OCI-LY7 (cell line): Measurements from ENCODE around the gene MYL2. TPM values are rescaled to one million over a fixed set of nuclear protein-coding genes. Genes with fewer than 3 reads are reported as not detected.

Experiments used
- BruUV-seq: library from RNA; stranded (reverse); fragments of 400-500 nt; replicated peaks from 2 replicates; lab custom pipeline; 2021; lab: Mats Ljungman, UMichigan
- CTCF ChIA-PET: fragments of 300-600 bp; sonication (Branson Sonifier 250); formaldehyde crosslinking; loops from one replicate; lab custom pipeline; 2022; ENCODE audit warnings: antibody characterized with exemption; ENCODE audit not compliant: unreplicated experiment; lab: Charles Lee
- POLR2A ChIA-PET: fragments of 300-600 bp; sonication (Branson Sonifier 250); formaldehyde crosslinking; loops from one replicate; lab custom pipeline; 2022; ENCODE audit warnings: antibody characterized with exemption; lab: Charles Lee
- DNase-seq: peaks from one replicate; pipeline ENCODE4 v3.0.0-alpha.2; 2015; ENCODE audit warnings: low spot score
- H2AFZ ChIP-seq: fragments of 200-600 bp; sonication (generic), shearing (Covaris generic); 2 replicates; pipeline ENCODE4 v1.6.1; 2014; ENCODE audit warnings: mild to moderate bottlenecking, antibody characterized with exemption, low read length, moderate library complexity
- H3K27ac ChIP-seq: fragments of 200-600 bp; sonication (generic); 2 replicates; pipeline ENCODE4 v1.5.1; 2014; ENCODE audit warnings: mixed run types, low read depth, mild to moderate bottlenecking, moderate library complexity, low read length, inconsistent platforms; ENCODE audit not compliant: poor library complexity, severe bottlenecking
- H3K36me3 ChIP-seq: fragments of 200-600 bp; sonication (generic); 2 replicates; pipeline ENCODE4 v1.6.1; 2014; ENCODE audit warnings: mild to moderate bottlenecking, antibody characterized with exemption, low read length, moderate library complexity, mixed read lengths; ENCODE audit not compliant: insufficient read depth
- H3K4me1 ChIP-seq: fragments of 200-600 bp; sonication (generic); 2 replicates; pipeline ENCODE4 v1.5.1; 2014; ENCODE audit warnings: mild to moderate bottlenecking, low read length; ENCODE audit not compliant: insufficient read depth, poor library complexity, severe bottlenecking
- H3K4me2 ChIP-seq: fragments of 200-600 bp; sonication (generic); 2 replicates; pipeline ENCODE4 v1.6.1; 2014; ENCODE audit warnings: mild to moderate bottlenecking, low read length
- H3K4me3 ChIP-seq: fragments of 200-600 bp; sonication (generic); 2 replicates; pipeline ENCODE4 v1.5.1; 2014; ENCODE audit warnings: mild to moderate bottlenecking, low read depth, low read length; ENCODE audit not compliant: poor library complexity, severe bottlenecking
- H3K79me2 ChIP-seq: fragments of 200-600 bp; sonication (generic); 2 replicates; pipeline ENCODE4 v1.6.1; 2016; ENCODE audit warnings: low read depth, mild to moderate bottlenecking, low read length, moderate library complexity, mixed read lengths; ENCODE audit not compliant: insufficient read depth
- H3K9me2 ChIP-seq: fragments of 200-600 bp; sonication (generic); 2 replicates; pipeline ENCODE4 v1.6.1; 2016; ENCODE audit warnings: mild to moderate bottlenecking, low read length, mixed read lengths; ENCODE audit not compliant: insufficient read depth
- H3K9me3 ChIP-seq: fragments of 200-600 bp; sonication (generic); 2 replicates; pipeline ENCODE4 v1.6.1; 2014; ENCODE audit warnings: mild to moderate bottlenecking, mixed run types, low read length, mixed read lengths
- H4K20me1 ChIP-seq: fragments of 200-600 bp; sonication (generic); 2 replicates; pipeline ENCODE4 v1.6.1; 2014; ENCODE audit warnings: mild to moderate bottlenecking, antibody characterized with exemption, low read length, moderate library complexity, mixed read lengths; ENCODE audit not compliant: insufficient read depth
- EZH2phosphoT487 ChIP-seq: fragments of 200-600 bp; sonication (generic); IDR thresholded peaks from 2 replicates; pipeline ENCODE4 v1.6.1; 2018; ENCODE audit warnings: low read depth, borderline replicate concordance, mild to moderate bottlenecking, mixed run types, antibody characterized with exemption, low read length, moderate library complexity, mixed read lengths
- intact Hi-C: fragments of 100-400 bp; cut with micrococcal nuclease; formaldehyde crosslinking; loops from one replicate; pipeline ENCODE4 v1.10.0; 2022; ENCODE audit not compliant: unreplicated experiment
- total RNA-seq, 2 experiments: library from RNA; depleted of rRNA in 1 of 2; stranded (reverse); fragments of >200 nt in 1 of 2; shearing (Covaris generic) in 1 of 2; gene quantifications; 2 replicates each; pipeline ENCODE4 v1.2.3, GENCODE V29; 2014 to 2022
- TF ChIP-seq, protein P1 (sequence below): fragments of 200-600 bp; sonication (generic); conservative IDR thresholded peaks from 2 replicates; pipeline ENCODE4 v1.5.1; 2014; ENCODE audit warnings: mild to moderate bottlenecking, antibody characterized with exemption, low read length, moderate library complexity, mixed read lengths

MYL2 gene
- total RNA-seq, 2 experiments from 2014 or later, result 7.4 TPM; not detected in 1

DNA sequence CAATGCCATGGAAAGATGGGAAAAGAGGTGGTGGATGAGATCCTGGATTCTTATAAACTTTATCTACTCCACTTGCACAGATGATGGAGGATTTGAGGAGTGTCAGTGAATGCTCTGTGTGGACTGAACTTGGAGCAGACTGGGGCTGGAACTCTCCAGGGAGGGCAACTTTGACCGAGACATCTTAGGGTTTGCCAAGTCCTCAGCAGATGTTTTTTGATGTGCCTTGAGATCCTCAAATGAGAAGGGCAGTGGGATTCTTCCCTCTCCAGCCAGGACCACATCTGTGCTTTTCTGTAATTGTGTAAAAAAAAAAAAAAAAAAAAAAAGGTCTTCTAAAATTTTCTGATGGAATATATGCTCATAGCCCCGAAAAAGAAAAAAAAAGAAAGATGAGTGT, 23.0 kb upstream of the MYL2 start:
- no peak overlapping the region for H2AFZ ChIP-seq
- H3K4me1 ChIP-seq, result no peaks in the 10 kb centered on the region
- no peak for DNase-seq
- POLR2A ChIA-PET, result interaction anchor here (0.6 kb wide), 1 partner anchor 917 kb away, joined by 3 read pairs; no protein-coding TSS in a partner anchor
- intact Hi-C loops, result no loop called here
- no peaks in the 10 kb centered on the region for H3K79me2 ChIP-seq
- CTCF ChIA-PET, result no interaction called here
- no peak for TF ChIP-seq EZH2phosphoT487
- TF ChIP-seq, protein P1, sequence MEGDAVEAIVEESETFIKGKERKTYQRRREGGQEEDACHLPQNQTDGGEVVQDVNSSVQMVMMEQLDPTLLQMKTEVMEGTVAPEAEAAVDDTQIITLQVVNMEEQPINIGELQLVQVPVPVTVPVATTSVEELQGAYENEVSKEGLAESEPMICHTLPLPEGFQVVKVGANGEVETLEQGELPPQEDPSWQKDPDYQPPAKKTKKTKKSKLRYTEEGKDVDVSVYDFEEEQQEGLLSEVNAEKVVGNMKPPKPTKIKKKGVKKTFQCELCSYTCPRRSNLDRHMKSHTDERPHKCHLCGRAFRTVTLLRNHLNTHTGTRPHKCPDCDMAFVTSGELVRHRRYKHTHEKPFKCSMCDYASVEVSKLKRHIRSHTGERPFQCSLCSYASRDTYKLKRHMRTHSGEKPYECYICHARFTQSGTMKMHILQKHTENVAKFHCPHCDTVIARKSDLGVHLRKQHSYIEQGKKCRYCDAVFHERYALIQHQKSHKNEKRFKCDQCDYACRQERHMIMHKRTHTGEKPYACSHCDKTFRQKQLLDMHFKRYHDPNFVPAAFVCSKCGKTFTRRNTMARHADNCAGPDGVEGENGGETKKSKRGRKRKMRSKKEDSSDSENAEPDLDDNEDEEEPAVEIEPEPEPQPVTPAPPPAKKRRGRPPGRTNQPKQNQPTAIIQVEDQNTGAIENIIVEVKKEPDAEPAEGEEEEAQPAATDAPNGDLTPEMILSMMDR, result no peak
- no peaks in the 10 kb centered on the region for H3K36me3 ChIP-seq
- no peak overlapping the region for H3K4me2 ChIP-seq
- H3K9me3 ChIP-seq, result peaks cover 13% of the 10 kb centered on the region
- no peak overlapping the region for H3K4me3 ChIP-seq
- H3K9me2 ChIP-seq, result no peaks in the 10 kb centered on the region
- no TSS peak for BruUV-seq
- no peak overlapping the region for H3K27ac ChIP-seq
- H4K20me1 ChIP-seq, result no peaks in the 10 kb centered on the region

DNA sequence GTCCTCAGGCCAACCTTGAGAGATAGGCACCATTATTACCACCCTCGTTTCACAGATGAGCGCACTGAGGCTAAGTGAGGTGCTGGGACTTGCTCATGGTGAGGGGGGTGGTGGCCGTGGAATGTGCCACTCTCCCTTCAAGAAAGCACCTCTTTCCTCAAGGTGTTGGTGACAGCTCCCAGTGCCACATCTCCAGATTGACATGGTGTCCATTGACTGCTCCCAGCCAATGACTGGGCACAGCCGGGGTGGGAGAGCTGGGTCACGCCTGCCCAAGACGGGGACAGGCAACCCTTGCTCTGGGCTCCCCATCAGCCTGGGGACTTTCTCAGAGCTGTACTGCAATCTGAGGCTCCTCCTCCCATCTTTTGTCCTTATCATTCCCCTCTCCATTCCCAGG, 21.0 kb upstream of the MYL2 start:
- CTCF ChIA-PET, result no interaction called here
- POLR2A ChIA-PET, result interaction anchor here (0.6 to 0.7 kb wide), 2 partner anchors 12 to 15 kb away, joined by 3 read pairs; no protein-coding TSS in a partner anchor
- no TSS peak for BruUV-seq

DNA sequence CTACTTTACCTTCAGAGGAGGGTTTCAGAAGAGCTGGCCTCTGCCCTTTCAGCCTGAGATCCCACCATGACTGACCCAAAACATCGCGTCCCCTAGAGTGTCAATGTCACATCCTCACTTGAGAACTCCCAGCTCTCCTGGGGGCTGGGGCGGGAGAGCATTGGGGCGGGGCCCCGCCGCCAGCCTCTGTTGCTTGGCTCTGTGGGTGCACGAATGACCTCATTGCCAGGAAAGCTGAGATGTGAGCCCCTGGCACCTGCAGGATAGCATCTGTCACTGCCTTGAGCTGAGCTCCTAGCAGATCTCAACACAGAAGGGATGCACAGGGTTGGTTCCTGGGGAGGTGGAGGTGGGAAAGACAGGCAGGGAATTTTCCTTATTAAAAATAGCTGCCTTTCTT, 20.6 kb upstream of the MYL2 start:
- no peak for TF ChIP-seq EZH2phosphoT487
- TF ChIP-seq, protein P1, result no peak
- Histone ChIP-seq H3K4me1 (no peaks in the 10 kb centered on the region), H3K4me3 (no peak overlapping the region), H2AFZ (no peak overlapping the region), H3K79me2 (no peaks in the 10 kb centered on the region), H3K27ac (no peak overlapping the region), H4K20me1 (no peaks in the 10 kb centered on the region), H3K9me2 (no peaks in the 10 kb centered on the region), H3K9me3 (no peaks in the 10 kb centered on the region), H3K4me2 (no peak overlapping the region), H3K36me3 (no peaks in the 10 kb centered on the region)
- ChIA-PET POLR2A (interaction anchor here (0.6 to 0.7 kb wide), 2 partner anchors 12 to 15 kb away, joined by 3 read pairs; no protein-coding TSS in a partner anchor), CTCF (no interaction called here)
- intact Hi-C loops, result no loop called here
- DNase-seq, result no peak
- BruUV-seq, result no TSS peak

More for the DNA sequence above, 21.0 kb upstream of the MYL2 start:
- Histone ChIP-seq H3K9me3 (peaks cover 4% of the 10 kb centered on the region), H3K79me2 (no peaks in the 10 kb centered on the region), H3K27ac (no peak overlapping the region), H3K4me3 (no peak overlapping the region), H3K4me1 (no peaks in the 10 kb centered on the region), H3K36me3 (no peaks in the 10 kb centered on the region), H3K9me2 (no peaks in the 10 kb centered on the region), H2AFZ (no peak overlapping the region), H3K4me2 (no peak overlapping the region), H4K20me1 (no peaks in the 10 kb centered on the region)
- intact Hi-C loops, result no loop called here
- DNase-seq, result no peak
- TF ChIP-seq EZH2phosphoT487, result no peak
- TF ChIP-seq, protein P1, result no peak
